Measurements from ENCODE around the gene TMC6.

The TMC6 gene

DNA sequence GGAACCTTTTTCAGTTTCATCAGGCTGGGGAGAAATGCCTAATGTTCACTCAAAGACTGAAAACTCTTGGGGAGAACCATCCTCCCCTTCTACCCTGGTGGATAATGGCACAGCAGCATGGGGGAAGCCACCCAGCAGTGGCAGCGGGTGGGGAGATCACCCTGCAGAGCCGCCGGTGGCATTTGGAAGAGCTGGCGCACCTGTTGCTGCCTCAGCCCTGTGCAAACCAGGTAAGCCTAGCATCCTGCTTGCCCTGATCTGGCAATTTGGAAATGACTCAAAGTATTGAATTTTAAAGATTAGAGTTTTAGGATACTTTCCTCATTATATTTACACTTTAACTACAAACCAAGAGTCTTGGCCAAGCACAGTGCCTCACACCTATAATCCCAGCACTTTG lies 63.8 kb downstream of the TMC6 start:
- DNase-seq: no peak

DNA sequence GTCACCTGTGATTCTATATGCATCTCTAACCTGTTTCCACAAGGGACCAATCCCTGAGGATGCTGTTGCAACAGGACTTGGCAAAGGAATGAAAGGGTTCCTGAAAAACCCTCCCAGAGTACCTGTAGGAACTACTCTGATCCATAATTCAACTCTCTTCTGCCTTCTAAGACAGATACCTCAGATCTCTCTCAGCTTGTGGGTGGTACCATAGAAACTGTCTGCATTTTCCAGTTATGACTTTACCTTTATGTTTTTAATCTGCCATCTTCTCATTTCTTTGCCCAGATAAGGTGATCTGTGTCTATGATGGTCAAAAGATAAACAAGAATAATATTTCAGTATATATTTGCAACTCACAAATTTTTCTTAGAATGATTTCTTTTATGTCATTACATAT lies 65.1 kb downstream of the TMC6 start:
- no peak for DNase-seq

DNA sequence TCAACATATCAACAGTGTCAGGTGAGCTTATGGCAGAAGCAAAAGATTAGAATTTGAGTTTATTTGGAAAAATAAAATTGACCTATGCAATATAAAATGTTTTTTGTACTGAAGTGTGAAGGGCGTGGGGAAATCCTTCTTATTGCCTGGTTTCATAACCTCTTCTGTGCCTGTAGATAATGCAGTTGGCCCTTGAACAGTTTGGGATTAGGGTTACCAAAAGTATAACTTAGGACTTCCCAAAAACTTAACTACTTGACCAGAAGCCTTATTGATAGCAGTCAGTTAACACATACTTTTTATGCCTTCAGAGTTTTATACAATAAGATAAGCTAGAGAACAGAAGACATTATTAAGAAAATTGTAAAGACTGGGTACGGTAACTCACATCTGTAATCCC lies 66.0 kb downstream of the TMC6 start:
- no peak for DNase-seq
